Stomach (tissue), 4 donors: ENCODE data around the gene GSTO2.

ENCODE experiments used
- CTCF ChIP-seq, 7 experiments: fragments of 450-650 bp in 4 of 7; fragments of 200-600 bp in 3 of 7; sonication (generic) in 3 of 7; IDR thresholded peaks; one replicate each; pipeline ENCODE4 v1.5.1; 2016 to 2019; ENCODE audit warnings: antibody characterized with exemption in 7 of 7, control low read depth in 2 of 7, mild to moderate bottlenecking in 1 of 7
- POLR2AphosphoS5 ChIP-seq, 3 donors: sonication (generic); formaldehyde crosslinking; IDR thresholded peaks; one replicate each; pipeline ENCODE4 v1.6.1; 2016; ENCODE audit warnings: antibody characterized with exemption in 3 of 3

GRCh38 chr10:104327745-104328645, 59.0 kb downstream of the GSTO2 start:
- TF ChIP-seq CTCF (IDR thresholded peaks at IDR 0.05), result no peak
- no peak for TF ChIP-seq POLR2AphosphoS5 (IDR thresholded peaks at IDR 0.05)
